IMR-90 (cell line): ENCODE measurements around the gene VOPP1. TPM values are rescaled to one million over a fixed set of nuclear protein-coding genes. Genes with fewer than 3 reads are reported as not detected.

Source experiments
- ATAC-seq: fragments of 200-7000 bp; cut with Tn5 transposase; 2 replicates; pipeline ENCODE4 v1.9.1; 2020; ENCODE audit warnings: low read depth, mild to moderate bottlenecking, moderate library complexity
- BruUV-seq: library from RNA; stranded (reverse); fragments of 400-500 nt; replicated peaks from 2 replicates; lab custom pipeline; 2021; lab: Mats Ljungman, UMichigan
- CTCF ChIA-PET: fragments of 300-600 bp; formaldehyde crosslinking; extraction: SDS; loops from one replicate; lab custom pipeline; 2021; ENCODE audit warnings: antibody characterized with exemption; lab: Yijun Ruan, JAX
- POLR2A ChIA-PET: fragments of 300-600 bp; sonication (Branson Sonifier 250); formaldehyde crosslinking; loops from one replicate; lab custom pipeline; 2022; ENCODE audit warnings: antibody characterized with exemption; ENCODE audit not compliant: unreplicated experiment; lab: Charles Lee
- DNase-seq: peaks from one replicate; pipeline ENCODE4 v3.0.0; 2013
- H2AFZ ChIP-seq: replicated peaks from 2 replicates; pipeline ENCODE3; 2013; ENCODE audit warnings: low read length, mild to moderate bottlenecking; ENCODE audit not compliant: poor library complexity
- H2AK5ac ChIP-seq: 2 replicates; pipeline ENCODE4 v1.6.1; 2013; ENCODE audit warnings: low read depth, low read length, inconsistent platforms
- H2AK9ac ChIP-seq: replicated peaks from 2 replicates; pipeline ENCODE3; 2013; ENCODE audit warnings: mild to moderate bottlenecking, low read depth, low read length, moderate library complexity; ENCODE audit not compliant: poor library complexity
- H2BK120ac ChIP-seq: 2 replicates; pipeline ENCODE4 v1.6.1; 2013; ENCODE audit warnings: low read depth, low read length, inconsistent platforms
- H2BK15ac ChIP-seq: 3 replicates; pipeline ENCODE4 v1.6.1; 2013; ENCODE audit warnings: low read depth, low read length, inconsistent platforms
- H2BK20ac ChIP-seq: 2 replicates; pipeline ENCODE4 v1.6.1; 2013; ENCODE audit warnings: low read depth, mild to moderate bottlenecking, inconsistent platforms, low read length, moderate library complexity
- H2BK5ac ChIP-seq: 2 replicates; pipeline ENCODE4 v1.6.1; 2013; ENCODE audit warnings: mild to moderate bottlenecking, low read depth, low read length, inconsistent platforms; ENCODE audit not compliant: poor library complexity, severe bottlenecking
- H3K14ac ChIP-seq: replicated peaks from 2 replicates; pipeline ENCODE4 v1.6.1; 2013; ENCODE audit warnings: low read depth, low read length, inconsistent platforms
- H3K18ac ChIP-seq: 2 replicates; pipeline ENCODE4 v1.6.1; 2013; ENCODE audit warnings: low read depth, low read length, control low read depth
- H3K23ac ChIP-seq: 2 replicates; pipeline ENCODE4 v1.6.1; 2013; ENCODE audit warnings: low read depth, low read length, inconsistent platforms
- H3K27ac ChIP-seq: 2 replicates; pipeline ENCODE4 v1.5.1; 2013; ENCODE audit warnings: mild to moderate bottlenecking, control low read depth, low read length; ENCODE audit not compliant: insufficient read depth
- H3K27me3 ChIP-seq: 2 replicates; pipeline ENCODE4 v1.6.1; 2013; ENCODE audit warnings: low read length; ENCODE audit not compliant: control insufficient read depth, insufficient read depth
- H3K36me3 ChIP-seq: 2 replicates; pipeline ENCODE4 v1.6.1; 2013; ENCODE audit warnings: low read length, mixed read lengths; ENCODE audit not compliant: control insufficient read depth, insufficient read depth
- H3K4ac ChIP-seq: 2 replicates; pipeline ENCODE4 v1.6.1; 2013; ENCODE audit warnings: low read depth, low read length, inconsistent platforms
- H3K4me1 ChIP-seq: 2 replicates; pipeline ENCODE4 v1.6.1; 2013; ENCODE audit warnings: low read length, mixed read lengths; ENCODE audit not compliant: control insufficient read depth, insufficient read depth
- H3K4me2 ChIP-seq: 2 replicates; pipeline ENCODE4 v1.6.1; 2013; ENCODE audit warnings: low read depth, mild to moderate bottlenecking, control low read depth, low read length, moderate library complexity
- H3K4me3 ChIP-seq: 2 replicates; pipeline ENCODE4 v1.5.1; 2013; ENCODE audit warnings: low read depth, mild to moderate bottlenecking, control low read depth, low read length, moderate library complexity; ENCODE audit not compliant: insufficient read depth
- H3K56ac ChIP-seq: 2 replicates; pipeline ENCODE4 v1.6.1; 2013; ENCODE audit warnings: low read length, inconsistent platforms; ENCODE audit not compliant: insufficient read depth; ENCODE audit errors: extremely low read depth
- H3K79me1 ChIP-seq, 2 experiments: 2 replicates each; pipeline ENCODE4 v1.6.1; 2013; ENCODE audit warnings: low read length in 2 of 2, inconsistent platforms in 1 of 2, low read depth in 1 of 2
- H3K9ac ChIP-seq: 2 replicates; pipeline ENCODE4 v1.6.1; 2013; ENCODE audit warnings: low read depth, low read length, control low read depth
- H3K9me1 ChIP-seq: 2 replicates; pipeline ENCODE4 v1.6.1; 2013; ENCODE audit warnings: low read length, inconsistent platforms; ENCODE audit not compliant: insufficient read depth
- H3K9me3 ChIP-seq: 2 replicates; pipeline ENCODE4 v1.6.1; 2013; ENCODE audit warnings: low read length; ENCODE audit not compliant: control insufficient read depth, insufficient read depth
- H4K20me1 ChIP-seq: 2 replicates; pipeline ENCODE4 v1.6.1; 2013; ENCODE audit warnings: low read length, inconsistent platforms; ENCODE audit not compliant: insufficient read depth
- H4K5ac ChIP-seq: 2 replicates; pipeline ENCODE4 v1.6.1; 2013; ENCODE audit warnings: mild to moderate bottlenecking, low read depth, low read length, control low read depth
- H4K8ac ChIP-seq, 2 experiments: 2 replicates each; pipeline ENCODE4 v1.6.1; 2013; ENCODE audit warnings: low read depth in 2 of 2, low read length in 2 of 2, control low read depth in 1 of 2, inconsistent platforms in 1 of 2
- H4K91ac ChIP-seq: 2 replicates; pipeline ENCODE4 v1.6.1; 2013; ENCODE audit warnings: low read depth, low read length, inconsistent platforms; ENCODE audit not compliant: insufficient read depth
- CEBPB ChIP-seq: IDR thresholded peaks from 2 replicates; pipeline ENCODE4 v1.6.1; 2012; ENCODE audit warnings: low read depth, low read length, improper control_type of control experiment
- CHD1 ChIP-seq: IDR thresholded peaks from 2 replicates; pipeline ENCODE4 v1.6.1; 2012; ENCODE audit warnings: low read depth, low read length, improper control_type of control experiment
- FOS ChIP-seq: fragments of 150-350 bp; IDR thresholded peaks from 2 replicates; pipeline ENCODE4 v1.6.1; 2016; ENCODE audit warnings: low read depth, low read length
- MAFK ChIP-seq: IDR thresholded peaks from 2 replicates; pipeline ENCODE4 v1.6.1; 2012; ENCODE audit warnings: low read depth, low read length, improper control_type of control experiment
- MAZ ChIP-seq: IDR thresholded peaks from 2 replicates; pipeline ENCODE4 v1.6.1; 2012; ENCODE audit warnings: low read depth, mild to moderate bottlenecking, low read length, improper control_type of control experiment, moderate library complexity, borderline replicate concordance
- MXI1 ChIP-seq: IDR thresholded peaks from 2 replicates; pipeline ENCODE4 v1.6.1; 2012; ENCODE audit warnings: low read depth, mild to moderate bottlenecking, low read length, moderate library complexity, borderline replicate concordance
- NFE2L2 ChIP-seq: fragments of 150-350 bp; IDR thresholded peaks from 2 replicates; pipeline ENCODE4 v1.6.1; 2016; ENCODE audit warnings: low read depth, mild to moderate bottlenecking, low read length
- POLR2A ChIP-seq: IDR thresholded peaks from 2 replicates; pipeline ENCODE4 v1.6.1; 2012; ENCODE audit warnings: mild to moderate bottlenecking, low read depth, low read length
- RAD21 ChIP-seq: IDR thresholded peaks from 2 replicates; pipeline ENCODE4 v1.6.1; 2012; ENCODE audit warnings: low read length, improper control_type of control experiment
- RCOR1 ChIP-seq: IDR thresholded peaks from 2 replicates; pipeline ENCODE4 v1.6.1; 2012; ENCODE audit warnings: mild to moderate bottlenecking, low read length, improper control_type of control experiment; ENCODE audit not compliant: insufficient replicate concordance
- RFX5 ChIP-seq: IDR thresholded peaks from 2 replicates; pipeline ENCODE4 v1.8.0; 2012; ENCODE audit warnings: low read depth, mild to moderate bottlenecking, low read length, moderate library complexity
- SMC3 ChIP-seq: fragments of 150-350 bp; IDR thresholded peaks from 2 replicates; pipeline ENCODE4 v1.6.1; 2016; ENCODE audit warnings: low read depth, mild to moderate bottlenecking, antibody characterized with exemption, low read length, moderate library complexity
- WGBS, 2 experiments: methylation state at CpG; one replicate each; pipeline versions ENCODE4 v1.1.5 to v1.1.7; 2013; ENCODE audit warnings: missing lambda C conversion rate in 2 of 2; ENCODE audit not compliant: insufficient read length in 1 of 2; ENCODE audit errors: extremely low coverage in 2 of 2; 5-methylcytosine and 5-hydroxymethylcytosine counted together
- dilution Hi-C: fragments of 300-500 bp; cut with HindIII; formaldehyde crosslinking; loops from one replicate; pipeline ENCODE4 v1.14.3; 2018; ENCODE audit warnings: low sequenced_read_pairs; ENCODE audit not compliant: unreplicated experiment
- in situ Hi-C: fragments of 300-500 bp; cut with MboI; formaldehyde crosslinking; loops from 3 replicates; pipeline ENCODE4 v1.14.3; 2019; ENCODE audit warnings: low sequenced_read_pairs, inconsistent platforms, mixed read lengths
- intact Hi-C: fragments of 100-400 bp; cut with micrococcal nuclease; formaldehyde crosslinking; loops from 2 replicates; pipeline ENCODE4 v1.10.0; 2022
- polyA plus RNA-seq, 3 experiments: library from polyadenylated mRNA; depleted of rRNA; stranded (reverse); fragments of >200 nt; gene quantifications; 2 replicates each; pipeline ENCODE4 v1.2.3, GENCODE V29; 2012; ENCODE audit warnings: low replicate concordance in 1 of 3
- total RNA-seq: library from RNA; depleted of rRNA; stranded (reverse); fragments of >200 nt; gene quantifications from 2 replicates; pipeline ENCODE4 v1.2.3, GENCODE V29; 2012
- TF ChIP-seq, protein P1 (sequence below): fragments of 150-350 bp; IDR thresholded peaks from 2 replicates; pipeline ENCODE4 v1.6.1; 2017; ENCODE audit warnings: mild to moderate bottlenecking, antibody characterized with exemption, low read length, low read depth
- TF ChIP-seq, protein P2 (sequence below): conservative IDR thresholded peaks from 2 replicates; pipeline ENCODE4 v1.5.1; 2012; ENCODE audit warnings: mild to moderate bottlenecking, low read depth, low read length, improper control_type of control experiment
- TF ChIP-seq, protein P3 (sequence below): fragments of 150-350 bp; IDR thresholded peaks from 2 replicates; pipeline ENCODE4 v1.6.1; 2016; ENCODE audit warnings: low read depth, mild to moderate bottlenecking, low read length, moderate library complexity, borderline replicate concordance

The VOPP1 gene
- total and polyA plus RNA-seq, 2 of the 4 experiments (the other 2 are of a cell fraction) = 60.2 to 94.5 TPM

DNA sequence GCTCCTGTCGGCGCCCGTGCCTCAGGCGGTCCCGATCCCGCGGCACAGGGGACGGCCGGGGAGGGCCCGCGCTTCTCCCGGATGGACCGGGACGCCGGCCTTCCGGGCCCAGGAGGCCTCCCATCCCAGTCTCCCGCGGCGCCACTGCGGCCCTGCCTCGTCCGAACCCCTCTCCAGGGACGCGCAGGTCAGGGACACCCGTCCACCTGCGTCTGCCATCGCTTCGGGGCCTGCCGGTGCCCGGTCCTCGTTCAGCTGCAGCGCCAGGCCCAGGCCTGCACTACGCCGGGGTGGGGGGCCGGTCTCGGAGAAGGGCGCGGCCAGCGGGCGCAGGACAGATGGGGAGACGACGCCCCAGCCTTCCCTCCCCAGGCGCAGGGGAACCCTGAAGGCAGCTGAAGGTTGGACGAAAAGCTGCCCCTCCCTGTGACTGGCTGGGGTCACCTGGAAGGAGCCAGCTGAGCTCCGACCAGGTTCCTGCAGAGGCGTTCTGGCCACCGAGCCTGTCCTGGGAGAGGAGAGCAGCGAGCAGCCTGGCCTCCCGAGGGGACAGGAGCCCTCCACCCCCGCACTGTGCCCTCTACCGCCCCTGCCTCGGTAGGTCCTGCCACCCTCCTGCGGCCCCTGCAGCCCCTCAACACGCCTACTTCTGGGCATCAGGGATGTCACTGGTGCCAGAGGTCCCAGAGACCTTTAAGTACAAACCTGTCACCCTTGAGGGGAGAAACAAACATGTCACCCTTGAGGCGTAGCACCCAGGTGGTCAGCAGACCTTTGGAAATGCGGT is 122.9 kb downstream of the VOPP1 start:
- WGBS, 2 experiments = 90% methylated on average over 2 of the region's 56 CpGs; no CpG with 5 or more reads in 1 of the 2 experiments
- Histone ChIP-seq H2AFZ (no peak overlapping the region), H3K18ac (no peak overlapping the region), H2BK15ac (no peak overlapping the region), H3K14ac (no peak overlapping the region), H3K9me3 (no peaks in the 10 kb centered on the region), H3K79me1 (no peaks in the 10 kb centered on the region; a peak in 1 of 4 replicates), H3K4me3 (no peak overlapping the region), H4K20me1 (no peaks in the 10 kb centered on the region), H4K91ac (no peak overlapping the region), H3K23ac (no peak overlapping the region), H3K9ac (no peak overlapping the region), H2AK5ac (no peak overlapping the region), H3K56ac (no peak overlapping the region), H3K27ac (no peak overlapping the region), H4K5ac (no peak overlapping the region), H2AK9ac (no peak overlapping the region), H2BK120ac (no peak overlapping the region), H3K9me1 (no peaks in the 10 kb centered on the region; the same call in 1 of the 2 replicates), H3K4me2 (no peak overlapping the region), H3K36me3 (peaks cover 3% of the 10 kb centered on the region; the same call in 1 of the 2 replicates), H3K4me1 (no peaks in the 10 kb centered on the region), H3K4ac (no peak overlapping the region), H4K8ac (no peak overlapping the region), H3K27me3 (no peaks in the 10 kb centered on the region), H2BK20ac (no peak overlapping the region), H2BK5ac (no peak overlapping the region)
- POLR2A ChIA-PET = no interaction called here
- BruUV-seq = no TSS peak
- ATAC-seq (no peak), DNase-seq (no peak)
- CTCF ChIA-PET = no interaction called here
- dilution Hi-C loops = no loop called here
- intact Hi-C loops = no loop called here
- in situ Hi-C loops = loop anchor here (25.0 kb wide), 1 partner anchor 513 kb away; the partner anchor contains the start of genes MRPS17 and NIPSNAP2
- TF ChIP-seq RAD21 (no peak), MAFK (no peak), RCOR1 (no peak), MAZ (no peak), POLR2A (no peak), FOS (no peak), SMC3 (no peak), CHD1 (no peak), RFX5 (no peak), NFE2L2 (no peak), CEBPB (no peak), MXI1 (no peak)
- TF ChIP-seq, protein P1, sequence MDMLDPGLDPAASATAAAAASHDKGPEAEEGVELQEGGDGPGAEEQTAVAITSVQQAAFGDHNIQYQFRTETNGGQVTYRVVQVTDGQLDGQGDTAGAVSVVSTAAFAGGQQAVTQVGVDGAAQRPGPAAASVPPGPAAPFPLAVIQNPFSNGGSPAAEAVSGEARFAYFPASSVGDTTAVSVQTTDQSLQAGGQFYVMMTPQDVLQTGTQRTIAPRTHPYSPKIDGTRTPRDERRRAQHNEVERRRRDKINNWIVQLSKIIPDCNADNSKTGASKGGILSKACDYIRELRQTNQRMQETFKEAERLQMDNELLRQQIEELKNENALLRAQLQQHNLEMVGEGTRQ = no peak
- TF ChIP-seq, protein P2, sequence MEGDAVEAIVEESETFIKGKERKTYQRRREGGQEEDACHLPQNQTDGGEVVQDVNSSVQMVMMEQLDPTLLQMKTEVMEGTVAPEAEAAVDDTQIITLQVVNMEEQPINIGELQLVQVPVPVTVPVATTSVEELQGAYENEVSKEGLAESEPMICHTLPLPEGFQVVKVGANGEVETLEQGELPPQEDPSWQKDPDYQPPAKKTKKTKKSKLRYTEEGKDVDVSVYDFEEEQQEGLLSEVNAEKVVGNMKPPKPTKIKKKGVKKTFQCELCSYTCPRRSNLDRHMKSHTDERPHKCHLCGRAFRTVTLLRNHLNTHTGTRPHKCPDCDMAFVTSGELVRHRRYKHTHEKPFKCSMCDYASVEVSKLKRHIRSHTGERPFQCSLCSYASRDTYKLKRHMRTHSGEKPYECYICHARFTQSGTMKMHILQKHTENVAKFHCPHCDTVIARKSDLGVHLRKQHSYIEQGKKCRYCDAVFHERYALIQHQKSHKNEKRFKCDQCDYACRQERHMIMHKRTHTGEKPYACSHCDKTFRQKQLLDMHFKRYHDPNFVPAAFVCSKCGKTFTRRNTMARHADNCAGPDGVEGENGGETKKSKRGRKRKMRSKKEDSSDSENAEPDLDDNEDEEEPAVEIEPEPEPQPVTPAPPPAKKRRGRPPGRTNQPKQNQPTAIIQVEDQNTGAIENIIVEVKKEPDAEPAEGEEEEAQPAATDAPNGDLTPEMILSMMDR = no peak
- TF ChIP-seq, protein P3, sequence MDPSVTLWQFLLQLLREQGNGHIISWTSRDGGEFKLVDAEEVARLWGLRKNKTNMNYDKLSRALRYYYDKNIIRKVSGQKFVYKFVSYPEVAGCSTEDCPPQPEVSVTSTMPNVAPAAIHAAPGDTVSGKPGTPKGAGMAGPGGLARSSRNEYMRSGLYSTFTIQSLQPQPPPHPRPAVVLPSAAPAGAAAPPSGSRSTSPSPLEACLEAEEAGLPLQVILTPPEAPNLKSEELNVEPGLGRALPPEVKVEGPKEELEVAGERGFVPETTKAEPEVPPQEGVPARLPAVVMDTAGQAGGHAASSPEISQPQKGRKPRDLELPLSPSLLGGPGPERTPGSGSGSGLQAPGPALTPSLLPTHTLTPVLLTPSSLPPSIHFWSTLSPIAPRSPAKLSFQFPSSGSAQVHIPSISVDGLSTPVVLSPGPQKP = no peak
